H1 (cell line): ENCODE measurements around the gene MATN4. TPM values are rescaled to one million over a fixed set of nuclear protein-coding genes. Genes with fewer than 3 reads are reported as not detected.

Source experiments
- CTCF ChIA-PET: fragments of 300-600 bp; sonication (Branson Sonifier 250); formaldehyde crosslinking; loops from one replicate; lab custom pipeline; 2021; ENCODE audit not compliant: partially characterized antibody; lab: Charles Lee
- POLR2A ChIA-PET: fragments of 300-600 bp; sonication (Branson Sonifier 250); formaldehyde crosslinking; loops from one replicate; lab custom pipeline; 2021; ENCODE audit warnings: inconsistent platforms; ENCODE audit not compliant: partially characterized antibody; lab: Charles Lee
- DNase-seq, 2 experiments: peaks; one replicate each; pipeline versions ENCODE4 v3.0.0 to v3.0.0-alpha.2; 2010 to 2022; ENCODE audit warnings: low spot score in 2 of 2, low read depth in 1 of 2, mixed read lengths in 1 of 2
- FAIRE-seq: peaks from 2 replicates; lab custom pipeline; 2011; peaks lifted over from hg19 to GRCh38; lab: Jason Lieb, UNC
- H2AFZ ChIP-seq: 2 replicates; pipeline ENCODE4 v1.8.1; 2012; ENCODE audit warnings: low read length, inconsistent platforms
- H2AK5ac ChIP-seq: 2 replicates; pipeline ENCODE4 v1.6.1; 2013; ENCODE audit warnings: low read depth, low read length
- H2BK120ac ChIP-seq: replicated peaks from 2 replicates; pipeline ENCODE3; 2013; ENCODE audit warnings: low read depth, low read length, inconsistent platforms
- H2BK12ac ChIP-seq: 2 replicates; pipeline ENCODE4 v1.6.1; 2013; ENCODE audit warnings: low read depth, low read length
- H2BK15ac ChIP-seq: 2 replicates; pipeline ENCODE4 v1.6.1; 2013; ENCODE audit warnings: low read length
- H2BK20ac ChIP-seq: 2 replicates; pipeline ENCODE4 v1.6.1; 2013; ENCODE audit warnings: low read length
- H2BK5ac ChIP-seq: 2 replicates; pipeline ENCODE4 v1.6.1; 2013; ENCODE audit warnings: low read depth, low read length
- H3K14ac ChIP-seq: 2 replicates; pipeline ENCODE4 v1.6.1; 2013; ENCODE audit warnings: inconsistent platforms; ENCODE audit not compliant: insufficient read length
- H3K18ac ChIP-seq: 2 replicates; pipeline ENCODE4 v1.6.1; 2013; ENCODE audit warnings: low read length; ENCODE audit errors: extremely low read depth
- H3K23ac ChIP-seq: 2 replicates; pipeline ENCODE4 v1.6.1; 2013; ENCODE audit warnings: inconsistent platforms; ENCODE audit not compliant: insufficient read length
- H3K23me2 ChIP-seq: 2 replicates; pipeline ENCODE4 v1.6.1; 2013; ENCODE audit warnings: low read depth, low read length
- H3K27ac ChIP-seq: 2 replicates; pipeline ENCODE4 v1.6.1; 2011; ENCODE audit warnings: low read depth, low read length, inconsistent platforms
- H3K27me3 ChIP-seq, 4 experiments: replicated peaks in 1 of 4; 1 replicate in 1 of 4; 2 replicates in 3 of 4; pipeline versions ENCODE4 v1.6.1 to v1.8.1; 2011 to 2013; ENCODE audit warnings: low read length in 3 of 4, mild to moderate bottlenecking in 3 of 4, inconsistent platforms in 2 of 4, mixed read lengths in 2 of 4, moderate library complexity in 1 of 4; ENCODE audit not compliant: control insufficient read depth in 3 of 4, insufficient read depth in 3 of 4; ENCODE audit errors: extremely low read depth in 1 of 4
- H3K36me3 ChIP-seq, 4 experiments: 2 replicates each; pipeline versions ENCODE4 v1.6.1 to v1.8.1; 2011 to 2013; ENCODE audit warnings: mild to moderate bottlenecking in 4 of 4, low read length in 3 of 4, moderate library complexity in 2 of 4, control low read depth in 1 of 4, inconsistent platforms in 1 of 4; ENCODE audit not compliant: insufficient read depth in 4 of 4, control insufficient read depth in 2 of 4
- H3K4ac ChIP-seq: replicated peaks from 2 replicates; pipeline ENCODE3; 2013; ENCODE audit warnings: low read length, low read depth, mixed read lengths, inconsistent platforms; ENCODE audit not compliant: insufficient read length
- H3K4me1 ChIP-seq, 4 experiments: replicated peaks in 1 of 4; 1 replicate in 1 of 4; 2 replicates in 3 of 4; pipeline versions ENCODE4 v1.6.1 to v1.8.1; 2011 to 2013; ENCODE audit warnings: low read length in 3 of 4, inconsistent platforms in 2 of 4, mixed read lengths in 1 of 4; ENCODE audit not compliant: insufficient read depth in 4 of 4, control insufficient read depth in 3 of 4
- H3K4me2 ChIP-seq, 2 experiments: 2 replicates each; pipeline versions ENCODE4 v1.6.1 to v1.8.1; 2011 to 2013; ENCODE audit warnings: low read depth in 2 of 2, low read length in 2 of 2, control low read depth in 1 of 2, inconsistent platforms in 1 of 2, mild to moderate bottlenecking in 1 of 2; ENCODE audit not compliant: insufficient read depth in 1 of 2
- H3K4me3 ChIP-seq, 4 experiments: fragments of 200-600, 300-600 bp in 1 of 4; sonication (generic), shearing (Covaris generic), sonication (Bioruptor Twin) in 1 of 4; 2 replicates each; pipeline versions ENCODE4 v1.5.1 to v1.8.1; 2011 to 2016; ENCODE audit warnings: low read length in 4 of 4, low read depth in 3 of 4, control low read depth in 2 of 4, inconsistent platforms in 2 of 4, mild to moderate bottlenecking in 2 of 4, mixed read lengths in 1 of 4, moderate library complexity in 1 of 4; ENCODE audit not compliant: insufficient read depth in 2 of 4; ENCODE audit errors: extremely low read depth in 1 of 4
- H3K56ac ChIP-seq: replicated peaks from 2 replicates; pipeline ENCODE3; 2013; ENCODE audit warnings: low read depth, mild to moderate bottlenecking, mixed read lengths, low read length, inconsistent platforms; ENCODE audit not compliant: insufficient read length
- H3K79me1 ChIP-seq: 2 replicates; pipeline ENCODE4 v1.6.1; 2013; ENCODE audit warnings: low read depth, low read length, control low read depth
- H3K79me2 ChIP-seq, 2 experiments: 2 replicates each; pipeline versions ENCODE4 v1.6.1 to v1.8.1; 2012 to 2013; ENCODE audit warnings: low read length in 2 of 2, mild to moderate bottlenecking in 2 of 2, inconsistent platforms in 1 of 2; ENCODE audit not compliant: insufficient read depth in 2 of 2, control insufficient read depth in 1 of 2
- H3K9ac ChIP-seq, 4 experiments: replicated peaks in 1 of 4; 1 replicate in 1 of 4; 2 replicates in 3 of 4; pipeline versions ENCODE4 v1.6.1 to v1.8.1; 2011 to 2013; ENCODE audit warnings: low read depth in 3 of 4, low read length in 3 of 4, control low read depth in 2 of 4, mild to moderate bottlenecking in 2 of 4, moderate library complexity in 2 of 4, inconsistent platforms in 1 of 4; ENCODE audit errors: extremely low read depth in 1 of 4
- H3K9me3 ChIP-seq, 2 experiments: 2 replicates each; pipeline versions ENCODE4 v1.6.1 to v1.8.1; 2012 to 2013; ENCODE audit warnings: mild to moderate bottlenecking in 2 of 2, moderate library complexity in 2 of 2, control low read depth in 1 of 2, inconsistent platforms in 1 of 2, low read depth in 1 of 2, low read length in 1 of 2, mixed read lengths in 1 of 2; ENCODE audit not compliant: insufficient read depth in 2 of 2
- H4K20me1 ChIP-seq, 2 experiments: replicated peaks in 1 of 2; 2 replicates each; pipeline versions ENCODE3 to v1.8.1; 2011 to 2013; ENCODE audit warnings: inconsistent platforms in 2 of 2, low read length in 2 of 2, mild to moderate bottlenecking in 1 of 2; ENCODE audit not compliant: insufficient read depth in 2 of 2, control insufficient read depth in 1 of 2
- H4K5ac ChIP-seq: 2 replicates; pipeline ENCODE4 v1.6.1; 2013; ENCODE audit warnings: low read length, low read depth, mixed read lengths, inconsistent platforms; ENCODE audit not compliant: insufficient read length
- H4K8ac ChIP-seq: 2 replicates; pipeline ENCODE4 v1.8.0; 2013; ENCODE audit warnings: mild to moderate bottlenecking, moderate library complexity, low read length, inconsistent platforms; ENCODE audit not compliant: insufficient read depth; ENCODE audit errors: extremely low read depth
- H4K91ac ChIP-seq: replicated peaks from 2 replicates; pipeline ENCODE3; 2013; ENCODE audit warnings: low read length, mixed read lengths, inconsistent platforms; ENCODE audit not compliant: insufficient read length
- BACH1 ChIP-seq: IDR thresholded peaks from 2 replicates; pipeline ENCODE4 v1.6.1; 2012; ENCODE audit warnings: low read length, improper control_type of control experiment
- CHD1 ChIP-seq: IDR thresholded peaks from 2 replicates; pipeline ENCODE4 v1.6.1; 2012; ENCODE audit warnings: low read depth, low read length, improper control_type of control experiment
- JUND ChIP-seq: IDR thresholded peaks from 2 replicates; pipeline ENCODE4 v1.6.1; 2011; ENCODE audit warnings: mild to moderate bottlenecking, improper control_type of control experiment, low read length
- NANOG ChIP-seq: IDR thresholded peaks from 2 replicates; pipeline ENCODE4 v1.6.1; 2011; ENCODE audit warnings: low read length, low read depth, mild to moderate bottlenecking, inconsistent platforms; ENCODE audit not compliant: insufficient read depth, poor library complexity, severe bottlenecking
- PHF8 ChIP-seq: fragments of 200-600 bp; sonication (generic); conservative IDR thresholded peaks from 2 replicates; pipeline ENCODE4 v1.7.1; 2012; ENCODE audit warnings: low read depth, mild to moderate bottlenecking, inconsistent platforms, low read length, moderate library complexity
- RBBP5 ChIP-seq: IDR thresholded peaks from 2 replicates; pipeline ENCODE4 v1.7.1; 2012; ENCODE audit warnings: low read depth, mild to moderate bottlenecking, inconsistent platforms, low read length, moderate library complexity, borderline replicate concordance
- SP4 ChIP-seq: IDR thresholded peaks from 2 replicates; pipeline ENCODE4 v1.6.1; 2012; ENCODE audit warnings: low read length, inconsistent platforms
- TAF1 ChIP-seq: IDR thresholded peaks from 2 replicates; pipeline ENCODE4 v1.6.1; 2011; ENCODE audit warnings: mild to moderate bottlenecking, low read depth, low read length
- WGBS, 2 experiments: shearing (Covaris generic) in 1 of 2; methylation state at CpG; one replicate each; pipeline versions ENCODE4 v1.1.6 to v1.1.7; 2013 to 2015; ENCODE audit warnings: low lambda C conversion rate in 2 of 2, mixed read lengths in 2 of 2, inconsistent platforms in 1 of 2, low coverage in 1 of 2, missing lambda C conversion rate in 1 of 2; ENCODE audit not compliant: insufficient replicate concordance in 2 of 2, insufficient coverage in 1 of 2, insufficient read length in 1 of 2; ENCODE audit errors: extremely low coverage in 1 of 2, missing lambda C conversion rate in 1 of 2; 5-methylcytosine and 5-hydroxymethylcytosine counted together
- polyA plus RNA-seq, 7 experiments: library from polyadenylated mRNA; depleted of rRNA in 3 of 7; stranded (reverse) in 5 of 7; unstranded in 2 of 7; fragments of >200 nt in 5 of 7; fragments of 200-250 nt in 2 of 7; gene quantifications; 1 replicate in 5 of 7; 2 replicates in 1 of 7; 4 replicates in 1 of 7; pipeline versions ENCODE4 v1.2.1 to v1.2.3, GENCODE V29; 2011 to 2013; ENCODE audit warnings: missing spikeins in 2 of 7, mixed read lengths in 2 of 7
- total RNA-seq: library from RNA; stranded (reverse); fragmentation: NEBNext Ultra II Directional; extraction: Animal tissue kit (Norgen Biotek cat#: 25700); gene quantifications from 2 replicates; pipeline ENCODE4 v1.2.1, GENCODE V29; 2021

Gene MATN4
- total and polyA plus RNA-seq, 2 of the 8 experiments (the other 6 are each of a cell fraction or from before 2014, with no cell fraction given) = 2.1 to 4.4 TPM

DNA sequence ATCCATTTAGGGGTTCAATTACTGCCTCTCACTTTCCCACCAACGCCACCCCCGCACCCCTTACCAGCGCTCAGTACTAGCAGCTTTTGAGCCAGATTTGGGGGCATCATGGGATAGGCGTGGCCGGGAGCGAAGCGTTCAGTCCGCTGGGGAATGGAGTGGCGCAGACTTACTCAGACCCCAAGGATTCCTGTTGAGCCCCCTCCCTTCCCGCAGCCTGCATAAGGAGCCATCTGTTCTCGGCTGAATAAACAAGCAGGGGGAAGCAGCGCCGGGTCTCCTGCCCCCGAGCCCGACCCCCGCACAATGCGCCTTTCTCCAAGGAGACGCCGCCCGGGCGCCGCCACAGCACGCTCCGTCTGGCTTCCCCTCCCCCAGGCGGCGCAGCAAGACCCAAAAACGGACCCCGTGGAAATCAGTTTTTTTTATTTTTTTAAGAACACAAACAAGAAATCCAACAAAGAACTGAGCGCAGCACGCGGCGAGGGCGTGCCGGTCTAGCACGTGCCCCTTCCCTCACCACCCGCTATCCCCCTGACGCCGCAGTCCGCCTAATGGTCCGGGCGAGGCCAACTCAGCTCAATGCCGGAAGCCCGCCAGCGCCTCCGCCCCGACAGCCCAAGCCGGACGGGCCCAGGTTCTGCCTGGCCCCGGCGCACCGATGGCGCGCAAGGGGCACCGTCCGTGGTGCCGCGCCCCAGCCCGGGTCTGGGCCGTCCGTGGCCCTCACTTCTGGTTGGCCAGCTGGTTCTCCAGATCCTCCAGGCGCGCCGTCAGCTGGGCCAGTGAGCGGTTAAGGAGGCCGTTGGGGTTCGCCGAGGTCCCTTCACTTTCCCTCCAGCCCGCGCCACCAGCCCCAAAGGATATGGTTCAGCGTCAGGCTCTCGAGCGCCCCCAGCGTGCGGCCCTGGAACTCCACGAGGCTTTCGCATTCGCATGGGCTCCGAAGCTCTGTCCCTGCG lies 14.8 kb downstream of the MATN4 start:
- FAIRE-seq = no peak
- no peak for TF ChIP-seq NANOG
- peak; percentile 72 for TF ChIP-seq TAF1
- TF ChIP-seq BACH1 = no peak
- TF ChIP-seq RBBP5 = peak; percentile 57; the same call in 1 of the 2 replicates
- peak; percentile 59 for TF ChIP-seq PHF8
- peak; percentile 37; the same call in 1 of the 2 replicates for TF ChIP-seq JUND
- TF ChIP-seq SP4 = peak; percentile 79; the same call in 1 of the 2 replicates
- no peak for TF ChIP-seq CHD1

More for the DNA sequence above, 14.8 kb downstream of the MATN4 start:
- Histone ChIP-seq H3K79me2 (no peaks in the 10 kb centered on the region), H4K5ac (no peak overlapping the region), H3K18ac (peak overlapping the region; percentile 62), H3K56ac (no peak overlapping the region), H4K91ac (peak overlapping the region; percentile 47), H2BK120ac (no peak overlapping the region), H2AFZ (peak overlapping the region; percentile 43; the same call in 1 of the 2 replicates), H3K23ac (no peak overlapping the region), H2AK5ac (no peak overlapping the region), H4K20me1 (no peaks in the 10 kb centered on the region), H2BK20ac (no peak overlapping the region), H4K8ac (peak overlapping the region; percentile 90), H3K9me3 (peaks cover 8 to 12% of the 10 kb centered on the region in 2 experiments), H3K4me2 (peak overlapping the region; percentile 65 to 71), H3K36me3 (0 out of 8 replicates have a peak, but pooled peaks cover 0 to 3% (median 0%) of the 10 kb centered on the region in 4 experiments), H2BK5ac (peak overlapping the region; percentile 49; the same call in 1 of the 2 replicates), H3K79me1 (no peaks in the 10 kb centered on the region), H2BK12ac (no peak overlapping the region), H3K9ac (peak overlapping the region; percentile 53 to 67 (median 62); a peak in 6 of 7 replicates), H3K23me2 (peaks cover 7% of the 10 kb centered on the region; the same call in 1 of the 2 replicates), H3K27ac (no peak overlapping the region), H3K27me3 (peaks cover 0 to 20% (median 11%) of the 10 kb centered on the region in 4 experiments; a peak in 6 of 7 replicates), H3K4me3 (peak overlapping the region; percentile 35 to 63 (median 54)), H3K14ac (no peak overlapping the region), H2BK15ac (no peak overlapping the region; the same call in 1 of the 2 replicates), H3K4ac (peak overlapping the region; percentile 49), H3K4me1 (peaks cover 0 to 3% (median 0%) of the 10 kb centered on the region in 4 experiments; a peak in 3 of 7 replicates)
- 6% methylated on average over 68 of the region's 79 CpGs; no CpG with 5 or more reads in 1 of the 2 experiments for WGBS, 2 experiments
- ChIA-PET POLR2A (interaction anchor here (0.6 to 3.1 kb wide), 11 partner anchors 10 to 640 kb away, joined by 3 to 18 read pairs (median 3); partner anchors contain the start of genes MATN4, SDC4 and WFDC5), CTCF (interaction anchor here (0.6 to 6.2 kb wide), 53 partner anchors 9 to 1596 kb away, joined by 3 to 104 read pairs (median 4); partner anchors contain the start of genes MATN4, PIGT, RBPJL and TP53TG5)
- peak; percentile 64 to 99 for DNase-seq
